Fibroblast of mammary gland (primary cell): ENCODE data around the gene PARK7.

Source experiments
- DNase-seq: peaks from one replicate; pipeline ENCODE4 v3.0.0-alpha.2; 2010; ENCODE audit warnings: low read depth
- H3K4me3 ChIP-seq: 2 replicates; pipeline ENCODE4 v1.5.1; 2011; ENCODE audit warnings: low read depth, mild to moderate bottlenecking, low read length, moderate library complexity; ENCODE audit not compliant: control insufficient read depth
- TF ChIP-seq, protein P1 (sequence below): conservative IDR thresholded peaks from 2 replicates; pipeline ENCODE4 v1.5.1; 2011; ENCODE audit warnings: low read depth, low read length, inconsistent platforms; ENCODE audit not compliant: control insufficient read depth, insufficient read depth

Gene PARK7

DNA sequence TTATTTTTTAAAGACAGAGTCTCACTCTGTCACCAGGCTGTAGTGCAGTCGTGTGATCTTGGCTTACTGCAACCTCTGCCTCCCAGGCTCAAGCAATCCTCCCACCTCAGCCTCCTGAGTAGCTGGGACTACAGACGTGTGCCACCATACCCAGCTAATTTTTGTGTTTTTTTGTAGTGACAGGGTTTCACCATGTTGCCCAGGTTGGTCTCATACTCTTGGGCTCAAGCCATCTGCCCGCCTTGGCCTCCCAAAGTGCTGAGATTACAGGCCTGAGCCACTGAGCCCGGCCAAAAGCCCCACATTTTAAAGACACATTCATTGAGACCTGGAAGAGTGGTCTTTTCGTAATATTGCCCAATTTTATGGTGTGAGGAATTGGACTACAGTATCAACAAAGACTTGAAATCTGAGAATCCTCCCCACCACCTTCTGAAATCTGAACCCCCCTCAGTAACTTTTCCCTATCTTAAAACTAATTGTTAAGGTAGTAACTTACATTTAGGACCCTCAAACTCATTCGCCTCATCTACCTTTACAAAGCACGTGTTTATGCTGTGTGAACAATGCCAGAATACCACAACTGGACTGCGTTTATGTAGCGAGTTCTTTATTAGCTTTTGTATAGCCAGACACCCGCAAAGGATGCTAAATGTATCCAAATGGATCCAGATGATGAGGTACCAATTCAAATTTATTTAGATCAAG, 61.9 kb downstream of the PARK7 start:
- TF ChIP-seq, protein P1, sequence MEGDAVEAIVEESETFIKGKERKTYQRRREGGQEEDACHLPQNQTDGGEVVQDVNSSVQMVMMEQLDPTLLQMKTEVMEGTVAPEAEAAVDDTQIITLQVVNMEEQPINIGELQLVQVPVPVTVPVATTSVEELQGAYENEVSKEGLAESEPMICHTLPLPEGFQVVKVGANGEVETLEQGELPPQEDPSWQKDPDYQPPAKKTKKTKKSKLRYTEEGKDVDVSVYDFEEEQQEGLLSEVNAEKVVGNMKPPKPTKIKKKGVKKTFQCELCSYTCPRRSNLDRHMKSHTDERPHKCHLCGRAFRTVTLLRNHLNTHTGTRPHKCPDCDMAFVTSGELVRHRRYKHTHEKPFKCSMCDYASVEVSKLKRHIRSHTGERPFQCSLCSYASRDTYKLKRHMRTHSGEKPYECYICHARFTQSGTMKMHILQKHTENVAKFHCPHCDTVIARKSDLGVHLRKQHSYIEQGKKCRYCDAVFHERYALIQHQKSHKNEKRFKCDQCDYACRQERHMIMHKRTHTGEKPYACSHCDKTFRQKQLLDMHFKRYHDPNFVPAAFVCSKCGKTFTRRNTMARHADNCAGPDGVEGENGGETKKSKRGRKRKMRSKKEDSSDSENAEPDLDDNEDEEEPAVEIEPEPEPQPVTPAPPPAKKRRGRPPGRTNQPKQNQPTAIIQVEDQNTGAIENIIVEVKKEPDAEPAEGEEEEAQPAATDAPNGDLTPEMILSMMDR = no peak
- peak; percentile 8 for DNase-seq
- H3K4me3 ChIP-seq = peak overlapping the region; percentile 96

DNA sequence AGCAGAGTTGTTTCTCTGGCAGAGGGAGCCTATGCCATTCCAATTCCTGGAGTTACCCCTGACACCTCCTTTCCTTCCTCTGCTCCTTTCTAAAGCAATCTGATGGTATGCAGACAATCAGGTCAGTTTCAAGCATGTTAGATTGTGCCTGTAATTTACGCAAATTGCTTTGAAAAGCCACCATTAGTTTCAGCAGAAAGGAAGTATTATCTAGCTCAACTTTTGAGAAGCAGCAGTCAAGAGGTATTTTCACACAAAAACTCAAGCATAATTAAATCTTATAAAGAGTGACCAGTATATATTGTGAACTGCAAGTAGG, 62.4 kb downstream of the PARK7 start:
- peak overlapping the region; percentile 96 for H3K4me3 ChIP-seq
- TF ChIP-seq, protein P1 = no peak
- DNase-seq = no peak

DNA sequence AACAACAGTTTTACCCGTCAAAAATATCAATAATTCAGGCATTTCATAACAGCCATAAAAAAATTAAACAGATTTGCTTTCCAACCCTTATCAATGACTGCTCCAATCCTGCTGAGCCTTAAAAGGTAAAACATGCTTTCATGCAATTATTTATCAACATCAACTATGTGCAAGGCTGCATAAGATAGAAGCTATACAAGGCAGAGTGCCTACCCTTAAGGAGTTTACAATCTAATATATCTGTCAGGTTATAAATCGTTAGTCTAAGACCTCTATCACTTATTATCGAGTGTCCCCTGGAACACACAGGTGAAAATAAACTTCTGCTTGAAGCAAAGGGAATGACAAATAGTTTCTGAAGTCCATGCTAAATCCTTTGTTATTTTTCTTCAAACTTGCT, 62.8 kb downstream of the PARK7 start:
- peak overlapping the region; percentile 96 for H3K4me3 ChIP-seq
- no peak for DNase-seq
- TF ChIP-seq, protein P1 = no peak

- TF ChIP-seq, protein P1 = no peak
- DNase-seq = peak; percentile 15
- H3K4me3 ChIP-seq = peak overlapping the region; percentile 96
These were observed 63.7 kb downstream of the PARK7 start for GRCh38 chr1:8025061-8025670.

- no peak for DNase-seq
- TF ChIP-seq, protein P1 = no peak
- H3K4me3 ChIP-seq = peak overlapping the region; percentile 96
These were observed 64.2 kb downstream of the PARK7 start for GRCh38 chr1:8025671-8026144.

DNA sequence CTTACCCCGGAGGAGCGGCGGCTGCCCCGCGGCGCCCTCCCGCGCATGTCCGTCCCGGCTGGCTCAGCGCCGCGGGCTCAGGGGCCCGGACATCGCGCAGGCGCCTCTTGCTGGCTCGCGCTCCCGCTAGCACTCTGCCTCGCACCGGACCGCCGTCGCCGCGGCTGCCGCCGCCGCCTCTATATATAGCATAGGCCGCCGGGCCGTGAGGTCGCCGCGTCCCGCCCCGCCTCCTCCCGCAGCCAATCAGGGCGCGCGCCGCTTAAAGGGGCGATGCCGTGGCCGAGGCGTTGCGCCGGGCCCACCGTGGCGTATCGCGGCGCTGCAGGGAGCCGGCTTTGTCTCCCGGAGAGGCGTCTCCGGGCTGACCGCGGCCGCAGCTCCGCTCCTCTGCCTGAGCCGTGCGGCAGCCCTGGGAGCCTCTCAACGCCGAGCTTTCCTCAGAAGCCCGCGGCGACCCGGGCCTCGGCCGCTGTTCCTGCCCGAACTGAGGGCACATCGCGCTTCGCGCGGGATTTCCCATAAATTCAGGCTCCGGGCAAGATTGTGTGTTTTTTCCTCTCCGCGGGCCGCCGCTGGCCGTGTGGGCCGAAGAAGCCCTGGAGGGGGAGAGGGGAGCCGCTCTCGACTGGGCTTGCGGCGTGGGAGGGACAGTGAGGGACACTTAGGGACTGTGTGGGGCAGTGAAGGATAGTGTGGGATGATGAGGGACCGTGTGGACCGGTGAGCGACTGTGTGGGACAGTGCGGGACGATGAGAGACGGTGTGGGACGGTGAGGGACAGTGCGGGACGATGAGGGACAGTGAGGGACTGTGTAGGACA, 64.9 kb downstream of the PARK7 start, which contains the start of gene ERRFI1:
ERRFI1 (minus strand) TSS at position 157 of the 823 bp plus-strand sequence. CDS start 10,690 bp downstream, outside the sequence.
- TF ChIP-seq, protein P1 = no peak
- peak within 1 kb of the TSS; percentile 96 for H3K4me3 ChIP-seq
- peak; percentile 89 for DNase-seq
